ENCODE results near the gene CASP6.

- TF ChIP-seq, protein P1, sequence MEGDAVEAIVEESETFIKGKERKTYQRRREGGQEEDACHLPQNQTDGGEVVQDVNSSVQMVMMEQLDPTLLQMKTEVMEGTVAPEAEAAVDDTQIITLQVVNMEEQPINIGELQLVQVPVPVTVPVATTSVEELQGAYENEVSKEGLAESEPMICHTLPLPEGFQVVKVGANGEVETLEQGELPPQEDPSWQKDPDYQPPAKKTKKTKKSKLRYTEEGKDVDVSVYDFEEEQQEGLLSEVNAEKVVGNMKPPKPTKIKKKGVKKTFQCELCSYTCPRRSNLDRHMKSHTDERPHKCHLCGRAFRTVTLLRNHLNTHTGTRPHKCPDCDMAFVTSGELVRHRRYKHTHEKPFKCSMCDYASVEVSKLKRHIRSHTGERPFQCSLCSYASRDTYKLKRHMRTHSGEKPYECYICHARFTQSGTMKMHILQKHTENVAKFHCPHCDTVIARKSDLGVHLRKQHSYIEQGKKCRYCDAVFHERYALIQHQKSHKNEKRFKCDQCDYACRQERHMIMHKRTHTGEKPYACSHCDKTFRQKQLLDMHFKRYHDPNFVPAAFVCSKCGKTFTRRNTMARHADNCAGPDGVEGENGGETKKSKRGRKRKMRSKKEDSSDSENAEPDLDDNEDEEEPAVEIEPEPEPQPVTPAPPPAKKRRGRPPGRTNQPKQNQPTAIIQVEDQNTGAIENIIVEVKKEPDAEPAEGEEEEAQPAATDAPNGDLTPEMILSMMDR (conservative IDR thresholded peaks at IDR 0.05): no peak
- no peak for TF ChIP-seq ZFX (IDR thresholded peaks at IDR 0.05)
Measured at GRCh38 chr4:109655396-109655795, 47.8 kb downstream of the CASP6 start.

Measured in C4-2B (cell line).